Endometrium (tissue), 2 donors: Measurements from ENCODE around the gene KCNJ4.

ENCODE experiments used
- FAIRE-seq: peaks from 2 replicates; lab custom pipeline; 2012; peaks lifted over from hg19 to GRCh38; lab: Jason Lieb, UNC
- donor health status: control.
- donor health status: control.

Gene KCNJ4

DNA sequence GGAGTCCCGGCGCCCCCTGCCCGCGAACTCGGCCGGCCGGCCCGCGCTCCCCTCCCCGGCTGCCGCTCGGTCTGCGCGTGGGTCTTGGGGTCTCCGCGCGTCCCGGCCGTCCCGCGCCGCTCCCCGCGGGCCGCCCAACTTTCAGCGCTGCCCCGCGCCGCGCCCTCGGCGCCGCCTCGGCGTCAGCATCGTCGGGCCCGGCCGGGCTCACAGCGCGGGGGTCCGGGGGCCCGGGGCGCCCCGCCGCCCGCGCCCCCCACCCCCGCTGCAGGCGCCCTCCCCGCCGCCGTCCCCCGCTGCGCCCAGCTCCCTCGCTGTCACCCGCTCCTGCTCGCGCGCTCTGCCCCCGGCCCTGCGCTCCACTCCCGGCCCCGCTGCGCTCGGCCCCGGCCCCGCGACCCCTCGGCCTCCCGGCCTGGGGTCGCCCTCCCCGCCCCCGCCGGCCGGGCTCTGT is at the start of gene KCNJ4:
Gene KCNJ4 (minus strand): TSS at position 124 of the 454 bp plus-strand sequence. CDS start 27,067 bp downstream, outside the sequence.
- no peak for FAIRE-seq

DNA sequence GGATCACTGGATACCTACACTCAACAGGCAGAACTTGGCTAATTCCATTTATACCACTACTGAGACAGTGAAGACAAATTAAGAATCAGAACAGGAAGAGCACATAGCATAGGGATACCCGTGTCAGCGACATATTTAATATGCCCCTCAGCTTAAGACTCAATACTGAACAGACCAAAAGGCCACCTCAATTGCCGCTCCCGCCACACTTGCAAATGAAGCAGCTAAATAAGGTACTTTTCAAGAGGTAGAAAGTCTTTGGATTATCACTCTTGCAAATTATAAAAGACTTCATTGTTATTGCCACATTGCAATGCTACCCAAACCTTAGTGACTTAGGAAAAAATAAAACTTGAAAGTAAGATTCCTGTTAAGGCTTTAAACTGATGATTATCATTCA is 48.0 kb upstream of the KCNJ4 start:
- no peak for FAIRE-seq

- no peak for FAIRE-seq
Measured at GRCh38 chr22:38501797-38502672, 47.0 kb upstream of the KCNJ4 start.

GRCh38 chr22:38497869-38498268 is 42.9 kb upstream of the KCNJ4 start:
- no peak for FAIRE-seq

DNA sequence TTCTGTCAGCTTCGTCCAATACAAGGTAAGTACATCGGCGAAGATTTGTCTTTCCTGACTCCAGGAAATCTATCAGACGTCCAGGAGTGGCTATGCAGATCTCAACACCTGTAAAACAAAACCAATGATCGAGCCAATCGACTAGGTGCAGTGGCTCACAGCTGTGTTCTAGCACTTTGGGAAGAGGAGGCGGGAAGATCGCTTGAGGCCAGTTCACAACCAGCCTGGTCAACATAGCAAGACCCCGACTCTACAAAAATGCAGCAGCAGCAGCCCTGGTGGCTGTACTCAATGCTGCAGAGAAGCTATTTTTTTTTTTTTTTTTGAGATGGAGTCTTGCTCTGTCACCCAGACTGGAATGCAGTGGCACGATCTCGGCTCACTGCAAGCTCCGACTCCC is 39.9 kb upstream of the KCNJ4 start:
- FAIRE-seq, result no peak

DNA sequence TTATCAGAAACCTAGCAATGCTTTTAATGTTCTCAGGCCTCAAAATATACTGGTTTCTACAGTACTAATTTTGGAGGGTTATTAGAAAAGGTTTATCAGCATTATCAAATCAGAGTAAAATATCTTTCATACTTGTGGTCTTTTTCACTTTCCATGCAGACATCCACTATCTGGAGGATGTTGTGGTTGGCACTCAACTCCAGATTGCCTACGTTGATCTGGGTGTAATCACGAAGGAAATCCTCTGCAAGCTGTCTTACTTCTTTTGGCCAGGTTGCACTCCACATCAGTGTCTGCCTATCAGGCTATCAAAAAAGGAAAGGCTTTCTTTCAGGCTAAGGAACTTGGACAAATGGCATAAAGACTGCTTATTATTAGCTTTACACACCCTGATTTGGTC is 39.5 kb upstream of the KCNJ4 start:
- no peak for FAIRE-seq

DNA sequence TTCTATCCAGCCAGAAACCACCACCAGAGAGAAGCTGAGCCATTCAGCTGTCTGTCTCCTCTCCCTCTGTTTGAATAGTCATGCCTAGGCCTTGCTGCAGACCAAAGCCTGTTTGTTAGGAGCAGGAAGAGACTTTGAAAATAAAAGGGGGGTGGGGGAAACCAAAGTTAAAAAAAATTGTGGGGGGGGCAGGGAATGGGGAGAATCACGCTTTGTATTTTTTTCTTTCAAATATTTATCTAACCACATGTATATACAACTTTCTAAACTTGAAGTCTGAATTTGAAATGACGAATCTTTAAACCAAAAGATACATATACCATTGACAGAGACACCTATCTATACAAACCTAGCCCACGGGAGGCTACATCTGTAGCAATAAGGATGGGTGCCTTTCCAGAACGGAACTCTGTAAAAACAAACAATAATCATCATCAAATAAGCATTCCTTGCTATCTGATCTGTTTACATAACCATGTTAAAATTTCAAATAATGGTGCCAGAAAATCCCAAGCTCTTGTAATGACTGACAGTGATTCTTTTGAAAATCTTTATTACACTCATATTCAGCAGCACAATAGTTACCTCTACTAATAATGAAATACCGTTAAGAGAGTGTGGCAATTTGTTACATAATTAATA is 36.8 kb upstream of the KCNJ4 start:
- no peak for FAIRE-seq

GRCh38 chr22:38490915-38491314 is 35.9 kb upstream of the KCNJ4 start:
- no peak for FAIRE-seq

- FAIRE-seq, result no peak
Measured at GRCh38 chr22:38490475-38490874, 35.5 kb upstream of the KCNJ4 start.

- FAIRE-seq, result no peak
Measured at GRCh38 chr22:38489561-38490145, 34.7 kb upstream of the KCNJ4 start.

GRCh38 chr22:38489142-38489541 is 34.1 kb upstream of the KCNJ4 start:
- no peak for FAIRE-seq

GRCh38 chr22:38487946-38488345 is 32.9 kb upstream of the KCNJ4 start:
- FAIRE-seq, result no peak

GRCh38 chr22:38485783-38486182 is 30.8 kb upstream of the KCNJ4 start:
- no peak for FAIRE-seq

- no peak for FAIRE-seq
Measured at GRCh38 chr22:38484244-38484643, 29.2 kb upstream of the KCNJ4 start.

GRCh38 chr22:38482662-38483308 is 27.8 kb upstream of the KCNJ4 start:
- FAIRE-seq, result no peak

- no peak for FAIRE-seq
Measured at GRCh38 chr22:38481871-38482332, 26.9 kb upstream of the KCNJ4 start.

- no peak for FAIRE-seq
Measured at GRCh38 chr22:38481162-38481870, 26.3 kb upstream of the KCNJ4 start.

DNA sequence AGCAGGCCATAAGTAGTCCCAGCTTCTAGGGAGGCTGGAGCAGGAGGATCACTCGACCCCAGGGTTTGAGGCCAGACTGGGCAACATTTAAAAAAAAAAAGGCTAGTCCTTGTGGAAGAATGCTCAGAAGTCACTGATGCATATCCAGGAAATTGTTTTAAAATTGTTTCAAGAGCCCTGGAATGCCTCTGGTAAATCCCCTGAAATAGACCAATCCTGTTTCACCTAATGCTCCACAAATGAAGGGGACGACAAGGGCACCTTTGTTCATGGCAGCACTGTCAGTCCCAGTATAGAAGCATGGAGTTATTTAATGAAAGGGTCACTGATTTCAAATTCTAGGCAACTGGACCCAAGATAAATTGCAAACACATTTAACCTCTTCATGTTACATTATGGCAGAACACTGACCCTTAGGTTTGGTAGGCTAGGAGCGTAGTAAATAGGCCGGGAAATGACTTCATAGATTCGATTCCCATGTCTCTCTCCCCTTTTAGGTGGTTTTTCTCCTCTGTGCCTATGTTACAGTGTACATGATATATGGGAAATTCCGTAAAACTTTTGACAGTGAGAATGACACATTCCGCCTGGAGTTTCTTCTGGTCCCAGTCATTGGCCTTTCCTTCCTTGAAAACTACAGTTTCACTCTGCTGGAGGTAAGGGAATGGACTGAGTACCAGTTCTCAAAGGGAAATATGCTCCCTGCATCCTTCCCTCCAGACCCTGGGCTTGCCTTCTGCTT is 24.3 kb upstream of the KCNJ4 start:
- FAIRE-seq, result no peak

DNA sequence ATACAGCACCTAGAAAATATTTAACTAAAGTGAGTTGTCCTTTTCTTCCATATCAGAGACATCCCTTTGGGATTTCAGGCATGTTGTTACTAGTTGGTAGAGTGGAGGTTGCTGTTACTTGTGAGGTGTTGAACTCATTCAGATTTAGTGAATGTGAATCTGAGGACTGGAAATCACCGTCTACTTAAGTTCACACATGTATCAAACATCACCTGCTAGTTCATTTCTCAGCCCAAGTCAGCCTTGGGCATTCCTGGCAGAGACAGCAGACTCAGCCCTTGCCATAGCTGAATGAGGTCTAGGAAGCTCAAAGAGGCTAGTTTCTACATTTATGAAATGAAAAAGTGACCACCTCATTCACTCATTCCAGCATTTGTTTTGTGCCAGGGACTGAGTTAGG is 22.6 kb upstream of the KCNJ4 start:
- no peak for FAIRE-seq

DNA sequence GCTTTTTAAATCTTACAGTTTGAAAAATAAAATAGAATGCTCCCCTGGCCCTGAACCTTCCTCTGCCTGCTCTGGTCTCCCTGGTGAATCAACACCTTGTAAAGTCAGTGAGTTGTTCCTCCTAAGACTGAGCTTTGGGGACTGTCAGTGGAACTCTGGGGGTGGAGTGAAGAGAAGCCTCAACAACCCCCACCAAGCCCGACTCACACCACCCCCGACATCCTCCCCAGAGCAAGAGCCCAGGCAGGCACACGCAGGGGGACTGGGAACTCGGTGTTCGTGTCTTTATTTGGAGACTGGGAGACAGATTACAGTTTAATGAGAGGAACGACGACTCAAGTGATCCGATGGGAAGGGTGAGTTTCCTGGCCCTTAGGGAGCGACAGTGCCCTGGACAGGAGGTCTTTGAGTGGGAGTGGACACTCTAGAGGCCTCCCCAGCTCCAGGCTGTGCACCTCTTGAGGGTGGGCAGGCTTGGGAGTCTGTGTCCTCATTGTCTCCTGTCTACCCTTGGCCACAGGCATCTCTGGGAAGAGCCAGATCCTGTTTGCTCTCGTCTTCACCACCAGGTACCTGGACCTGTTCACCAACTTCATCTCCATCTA is 19.1 kb upstream of the KCNJ4 start:
- no peak for FAIRE-seq

GRCh38 chr22:38471237-38471636 is 16.2 kb upstream of the KCNJ4 start:
- FAIRE-seq, result no peak
